HG03571 (cell line): ENCODE measurements around the gene RPS6KL1.
A peak's percentile ranks its signal among the peaks of the same experiment; 100 is the strongest.

Source experiments
- ATAC-seq: cut with Tn5 transposase; IDR thresholded peaks from one replicate; pipeline ENCODE4 v1.9.1; 2021; ENCODE audit not compliant: unreplicated experiment

RPS6KL1 gene

DNA sequence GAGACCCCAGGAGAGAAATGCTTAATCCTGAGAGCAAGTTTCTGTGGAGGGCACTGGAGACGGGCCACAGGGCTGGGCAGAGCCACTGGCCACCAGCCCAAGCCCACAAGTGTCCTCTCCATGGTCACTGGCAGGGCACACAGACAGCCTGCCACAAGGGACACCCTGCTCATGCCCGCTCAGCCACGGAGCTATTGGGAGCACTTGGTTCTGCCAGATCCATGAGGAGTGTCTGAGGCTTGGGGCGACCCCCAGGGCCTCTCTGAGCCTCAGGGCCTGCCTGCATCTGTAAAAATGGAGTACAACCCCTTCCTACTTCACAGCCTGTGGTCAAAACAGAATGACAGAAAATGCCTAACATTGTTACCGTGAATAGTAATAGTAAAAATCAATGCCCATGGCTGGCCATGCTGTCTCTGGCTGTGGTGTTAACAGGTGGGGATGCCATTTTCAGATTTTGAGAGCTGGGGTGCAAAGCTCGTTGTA, 29.2 kb upstream of the RPS6KL1 start:
- no peak for ATAC-seq

DNA sequence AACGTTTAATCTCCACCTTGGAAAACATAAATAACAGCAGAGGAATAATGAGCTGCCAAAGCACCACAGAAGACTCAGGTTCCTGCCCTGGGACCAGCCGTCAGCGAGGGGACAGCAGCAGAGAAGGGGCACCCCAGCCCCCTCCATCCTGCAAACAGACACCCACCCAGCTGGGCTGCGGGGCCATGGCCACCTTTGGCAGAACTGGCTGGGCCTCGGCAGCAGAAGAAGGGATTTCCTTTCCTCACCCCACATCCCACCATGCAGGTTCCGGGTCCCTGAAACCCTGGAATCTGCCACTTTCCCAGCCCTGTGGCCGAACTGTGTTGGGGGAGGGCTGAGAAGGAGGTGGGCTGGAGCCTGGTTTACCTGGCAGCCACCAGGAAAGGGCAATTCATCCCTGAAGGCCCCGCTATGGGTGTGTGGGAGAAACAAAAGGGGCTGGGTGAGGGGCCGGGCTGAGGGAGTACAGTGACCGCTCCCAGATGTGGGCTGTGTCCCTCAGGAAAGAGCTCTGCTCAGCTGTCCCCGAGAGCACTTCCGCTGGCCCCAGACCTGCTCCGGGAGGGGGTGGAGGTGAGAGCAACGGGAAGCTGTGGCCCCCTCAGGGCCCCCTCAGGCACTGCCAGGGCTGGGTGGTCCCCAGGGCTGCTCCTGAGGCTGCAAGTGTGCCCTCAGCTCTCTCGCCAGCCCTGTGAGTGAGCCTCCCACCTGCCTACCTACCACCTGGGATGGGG, 28.6 kb upstream of the RPS6KL1 start:
- ATAC-seq = no peak

GRCh38 chr14:74950795-74951442, 27.9 kb upstream of the RPS6KL1 start:
- no peak for ATAC-seq

- ATAC-seq = no peak
Observed at GRCh38 chr14:74949859-74950573, 27.0 kb upstream of the RPS6KL1 start.

- no peak for ATAC-seq
Observed at GRCh38 chr14:74949191-74949601, 26.1 kb upstream of the RPS6KL1 start.

GRCh38 chr14:74948228-74949175, 25.4 kb upstream of the RPS6KL1 start:
- ATAC-seq = no peak

GRCh38 chr14:74947353-74948227, 24.5 kb upstream of the RPS6KL1 start:
- ATAC-seq = no peak

GRCh38 chr14:74946659-74947281, 23.7 kb upstream of the RPS6KL1 start:
- no peak for ATAC-seq

- no peak for ATAC-seq
Observed at GRCh38 chr14:74945852-74946658, 23.0 kb upstream of the RPS6KL1 start.

- no peak for ATAC-seq
Observed at GRCh38 chr14:74945261-74945851, 22.3 kb upstream of the RPS6KL1 start.

GRCh38 chr14:74942608-74943007, 19.5 kb upstream of the RPS6KL1 start:
- ATAC-seq = no peak

GRCh38 chr14:74942181-74942580, 19.1 kb upstream of the RPS6KL1 start:
- ATAC-seq = peak; percentile 26

DNA sequence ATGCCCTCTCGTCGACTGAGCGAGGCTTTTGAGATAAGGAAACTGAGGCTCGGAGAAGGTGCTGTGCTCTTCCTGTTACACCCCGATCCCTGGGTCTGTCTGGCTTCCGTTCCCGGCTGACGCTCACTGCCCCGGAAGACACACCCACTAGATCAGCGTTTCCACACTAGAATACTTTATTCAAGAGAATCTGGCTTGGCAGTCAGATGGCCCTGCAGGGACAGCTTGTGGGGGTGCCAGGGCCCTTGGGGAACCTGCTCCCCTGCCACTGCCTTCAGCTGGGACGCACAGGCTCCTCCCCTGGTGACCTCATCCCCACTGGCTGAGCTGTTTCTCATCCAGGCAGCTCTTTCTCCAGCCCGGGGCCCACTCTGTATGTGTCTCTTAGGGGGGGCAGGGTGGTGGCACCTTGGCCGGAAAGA, 18.6 kb upstream of the RPS6KL1 start:
- ATAC-seq = peak; percentile 40

- no peak for ATAC-seq
Observed at GRCh38 chr14:74940956-74941565, 18.0 kb upstream of the RPS6KL1 start.

DNA sequence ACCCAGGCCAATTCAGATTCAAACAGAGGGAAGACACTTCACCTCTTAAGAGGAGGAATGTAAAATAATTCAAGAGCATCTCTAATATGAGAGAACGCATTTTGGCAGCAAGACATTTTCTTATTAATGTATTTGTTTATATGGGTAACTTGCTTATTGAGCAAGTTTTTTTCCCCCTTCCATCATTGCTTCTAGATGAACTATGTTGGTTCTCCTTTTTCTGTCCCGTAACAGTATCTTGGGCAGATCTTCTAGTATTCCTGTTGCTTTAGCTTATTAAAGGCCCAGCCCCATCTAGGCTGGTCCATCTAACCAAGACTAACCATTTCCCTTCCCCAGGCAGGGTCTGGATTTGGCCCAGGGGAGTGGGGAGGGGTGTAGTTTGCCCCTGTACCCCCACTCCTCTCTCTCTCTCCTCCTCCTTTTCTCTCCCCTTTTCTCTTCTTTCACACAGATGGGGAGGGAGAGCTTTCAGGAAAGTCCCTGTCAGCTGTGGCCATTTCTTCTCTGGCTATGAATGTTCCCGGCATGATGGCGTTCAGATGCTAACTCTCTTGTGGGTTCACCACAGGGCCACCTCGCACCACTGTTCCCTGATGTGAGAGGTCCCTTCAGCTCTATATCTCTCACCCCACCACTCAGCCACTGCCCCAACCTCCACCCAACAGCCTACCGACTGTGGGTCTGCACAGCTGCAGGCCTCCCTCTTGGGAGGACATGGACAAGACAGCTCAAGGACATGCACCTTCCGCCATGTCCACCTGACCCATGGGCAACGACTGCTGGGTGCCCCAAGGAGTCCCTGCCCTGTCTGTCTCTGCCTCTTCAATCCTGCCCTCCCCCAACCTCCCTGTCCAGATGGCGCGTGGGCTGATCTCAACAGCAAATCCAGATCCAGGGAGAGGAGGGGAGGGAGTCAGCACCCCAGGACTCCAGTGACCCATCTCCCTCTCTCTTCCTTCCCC, 15.8 kb upstream of the RPS6KL1 start:
- ATAC-seq = no peak

DNA sequence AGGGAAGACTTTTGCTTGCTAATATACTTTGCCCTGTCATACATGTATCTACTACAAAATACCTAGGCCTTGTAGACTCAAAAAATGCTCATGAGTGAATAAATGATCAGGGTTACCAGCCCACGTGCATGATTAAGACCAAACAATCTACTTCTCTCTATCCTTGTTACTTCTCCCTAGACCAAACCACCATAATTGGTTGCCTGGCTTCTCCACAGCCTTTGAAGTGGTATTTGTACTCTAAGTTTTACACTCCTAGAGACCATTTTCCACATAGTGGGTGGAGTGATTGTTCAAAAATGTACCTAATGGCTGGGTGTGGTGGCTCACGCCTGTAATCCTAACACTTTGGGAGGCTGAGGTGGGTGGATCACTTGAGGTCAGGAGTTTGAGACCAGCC, 14.1 kb upstream of the RPS6KL1 start:
- no peak for ATAC-seq

GRCh38 chr14:74936731-74937130, 13.7 kb upstream of the RPS6KL1 start:
- no peak for ATAC-seq
